ENCODE data around the gene MS4A10.

The MS4A10 gene

DNA sequence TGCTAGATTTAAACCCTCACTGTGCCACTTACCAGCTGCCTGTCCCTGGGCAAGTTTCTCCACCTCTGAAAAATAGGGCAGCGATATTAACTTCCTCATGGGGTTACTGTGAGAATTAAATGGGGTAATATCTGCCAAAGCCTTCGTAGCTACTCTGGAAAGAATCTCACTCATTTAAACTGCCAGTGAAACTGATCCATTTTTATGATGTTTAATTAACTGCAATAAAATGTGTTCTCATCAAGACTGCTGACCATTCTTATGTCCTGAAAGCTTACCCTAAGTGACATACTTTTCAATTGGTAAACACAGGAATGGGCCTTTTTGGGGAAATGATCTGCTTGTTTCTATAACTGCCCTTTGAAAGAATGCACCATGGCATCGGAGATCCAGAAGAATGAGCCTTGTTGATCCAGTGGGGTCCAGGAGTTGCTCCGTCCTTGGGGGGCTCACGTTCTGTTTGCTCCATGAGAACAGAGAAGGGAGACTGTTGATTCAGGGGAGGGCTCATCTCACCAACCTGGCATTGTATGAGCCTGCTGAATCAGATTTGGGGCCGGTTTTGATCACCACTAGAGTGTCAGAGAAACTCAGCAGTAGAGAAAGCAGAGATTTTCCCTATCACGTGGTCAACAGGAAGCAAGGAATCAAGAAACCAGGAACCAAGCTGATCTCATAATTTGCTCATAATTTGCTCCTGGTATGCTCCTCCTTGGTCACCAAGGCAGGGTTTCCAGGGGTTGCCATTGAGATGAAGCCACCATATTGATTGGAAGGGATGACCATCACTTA is 49.8 kb downstream of the MS4A10 start:
- no peak for DNase-seq

GRCh38 chr11:60835534-60835846 is 50.4 kb downstream of the MS4A10 start:
- DNase-seq: no peak

GRCh38 chr11:60836866-60837515 is 51.9 kb downstream of the MS4A10 start:
- no peak for DNase-seq

GRCh38 chr11:60838132-60838531 is 53.0 kb downstream of the MS4A10 start:
- no peak for DNase-seq

GRCh38 chr11:60840470-60841430 is 55.6 kb downstream of the MS4A10 start:
- DNase-seq: no peak

DNA sequence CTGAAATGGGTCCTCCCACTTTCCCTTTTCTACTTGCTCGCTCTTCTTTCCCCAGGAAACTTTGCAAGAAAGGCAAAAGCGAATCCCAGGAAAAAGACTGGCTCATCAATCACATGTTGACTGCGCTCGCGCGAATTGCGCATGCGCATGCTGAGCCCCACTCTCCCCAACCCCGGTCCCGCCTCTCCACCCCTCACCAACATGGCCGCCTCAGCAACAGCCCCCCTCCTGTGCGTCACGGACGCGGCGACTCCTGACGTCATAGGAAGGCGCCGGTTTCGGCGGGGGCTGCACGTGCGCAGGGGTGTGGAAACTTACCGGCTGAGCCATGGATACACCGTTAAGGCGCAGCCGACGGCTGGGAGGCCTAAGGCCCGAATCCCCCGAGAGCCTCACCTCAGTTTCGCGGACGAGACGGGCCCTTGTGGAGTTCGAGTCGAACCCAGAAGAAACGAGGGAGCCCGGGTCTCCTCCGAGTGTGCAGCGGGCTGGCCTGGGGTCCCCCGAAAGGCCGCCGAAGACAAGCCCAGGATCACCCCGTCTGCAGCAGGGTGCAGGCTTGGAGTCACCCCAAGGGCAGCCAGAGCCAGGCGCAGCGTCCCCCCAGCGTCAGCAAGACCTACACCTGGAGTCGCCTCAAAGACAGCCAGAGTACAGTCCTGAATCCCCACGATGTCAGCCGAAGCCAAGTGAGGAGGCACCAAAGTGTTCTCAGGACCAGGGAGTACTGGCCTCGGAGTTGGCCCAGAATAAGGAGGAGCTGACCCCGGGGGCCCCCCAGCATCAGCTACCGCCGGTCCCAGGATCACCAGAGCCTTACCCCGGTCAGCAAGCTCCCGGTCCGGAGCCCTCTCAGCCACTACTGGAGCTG is 56.9 kb downstream of the MS4A10 start, which contains the start of gene CCDC86:
CCDC86 (plus strand) TSS at position 317 of the 871 bp plus-strand sequence; CDS start at position 329, 12 bp downstream.
- peak; percentile 92 for DNase-seq

DNA sequence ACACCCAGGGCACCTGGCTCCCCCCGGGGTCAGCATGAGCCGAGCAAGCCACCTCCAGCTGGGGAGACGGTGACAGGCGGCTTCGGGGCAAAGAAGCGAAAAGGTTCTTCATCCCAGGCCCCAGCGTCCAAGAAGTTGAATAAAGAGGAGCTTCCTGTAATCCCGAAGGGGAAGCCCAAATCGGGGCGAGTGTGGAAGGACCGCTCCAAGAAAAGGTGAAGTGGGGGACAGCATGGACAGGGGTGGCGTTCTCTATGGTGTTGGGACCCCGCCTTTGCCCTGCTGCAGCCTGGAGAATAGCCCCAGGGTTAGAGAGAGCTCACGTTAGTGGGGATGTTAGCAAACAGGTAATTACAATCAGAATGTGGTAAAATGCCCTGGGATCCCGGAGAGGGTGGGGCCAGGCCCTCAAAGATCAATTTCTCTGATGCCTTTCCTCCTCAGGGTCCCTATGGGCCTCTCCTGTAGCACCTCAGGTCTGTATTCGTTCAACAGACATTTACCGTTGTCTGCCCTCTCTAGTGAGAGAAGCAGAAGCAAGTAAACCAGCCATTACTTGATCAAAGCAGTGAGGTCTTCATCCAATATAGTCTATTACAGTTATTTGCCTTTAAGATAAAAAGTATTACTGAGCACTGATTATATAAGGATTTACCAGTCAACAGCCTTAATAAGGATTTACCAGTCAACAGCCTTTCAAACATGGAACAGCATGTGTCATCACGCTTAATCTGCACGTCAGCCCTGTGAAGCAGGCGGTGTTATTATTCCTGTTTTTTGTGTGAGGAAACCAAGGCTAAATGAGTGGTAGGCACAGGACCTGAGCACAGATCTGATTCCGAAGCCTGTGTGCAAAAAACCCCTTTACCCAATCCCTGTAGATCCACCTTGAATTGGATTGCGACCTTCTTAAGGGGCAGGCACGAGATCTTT is 57.8 kb downstream of the MS4A10 start:
- no peak for DNase-seq

DNA sequence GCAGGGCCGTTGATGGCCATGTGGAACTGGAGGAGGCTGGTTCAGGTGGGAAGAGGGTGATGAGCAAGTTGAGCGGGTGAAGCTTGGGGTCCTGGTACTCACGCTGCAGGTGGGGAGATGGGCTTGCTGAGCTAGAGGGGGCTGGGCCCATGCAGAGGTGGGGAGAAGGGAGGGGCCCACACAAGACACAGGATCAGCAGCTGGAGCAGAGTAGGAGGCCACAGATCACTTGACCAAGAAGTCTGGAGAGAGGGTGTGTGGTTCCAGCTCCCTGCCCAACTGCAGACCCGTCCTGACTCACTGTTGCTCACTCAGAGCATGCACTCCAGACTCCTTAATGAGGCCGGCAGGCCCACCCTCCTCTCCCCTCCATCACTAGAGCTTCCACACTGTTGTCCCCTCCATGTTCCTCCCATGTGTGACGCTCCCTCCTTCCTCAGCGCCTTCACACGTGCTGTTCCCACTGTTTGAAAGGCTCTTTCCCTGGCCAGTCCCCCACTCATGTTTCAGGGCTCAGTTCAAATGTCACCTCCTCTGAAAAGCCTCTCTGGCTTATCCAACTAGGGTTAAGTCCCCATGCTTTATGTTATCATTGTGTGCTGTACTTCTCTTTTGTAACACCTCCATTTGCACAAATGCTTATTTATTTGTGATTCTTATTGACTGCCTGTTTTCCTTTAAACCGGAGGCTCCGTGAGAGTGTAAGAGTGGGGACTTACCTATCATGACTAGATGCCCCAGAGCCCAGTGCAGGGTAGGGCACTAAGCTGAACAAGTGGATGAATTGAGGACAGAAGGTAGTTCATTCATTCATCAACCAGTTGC is 59.1 kb downstream of the MS4A10 start:
- DNase-seq: no peak

- no peak for DNase-seq
These were observed 59.7 kb downstream of the MS4A10 start for GRCh38 chr11:60844870-60845221.

DNA sequence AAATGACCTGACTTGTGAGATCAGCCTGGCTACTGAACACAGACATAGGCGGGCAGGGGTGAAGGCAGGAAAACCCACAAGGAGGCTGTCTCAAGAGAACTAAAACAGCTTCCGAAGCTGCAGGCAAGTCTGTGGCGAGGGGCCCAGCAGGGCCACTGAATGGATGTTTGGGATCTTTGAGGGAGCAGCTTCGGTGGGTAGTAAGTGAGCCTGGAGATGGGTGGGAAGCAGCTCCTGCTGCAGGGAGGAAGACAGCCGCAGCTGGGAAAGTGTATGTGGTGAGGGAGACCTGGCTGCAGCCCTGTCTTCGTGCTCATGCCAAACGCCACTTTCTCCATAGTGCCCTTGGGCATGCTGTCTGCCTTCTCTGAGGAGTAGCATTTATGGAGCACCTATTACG is 60.2 kb downstream of the MS4A10 start:
- DNase-seq: no peak

DNA sequence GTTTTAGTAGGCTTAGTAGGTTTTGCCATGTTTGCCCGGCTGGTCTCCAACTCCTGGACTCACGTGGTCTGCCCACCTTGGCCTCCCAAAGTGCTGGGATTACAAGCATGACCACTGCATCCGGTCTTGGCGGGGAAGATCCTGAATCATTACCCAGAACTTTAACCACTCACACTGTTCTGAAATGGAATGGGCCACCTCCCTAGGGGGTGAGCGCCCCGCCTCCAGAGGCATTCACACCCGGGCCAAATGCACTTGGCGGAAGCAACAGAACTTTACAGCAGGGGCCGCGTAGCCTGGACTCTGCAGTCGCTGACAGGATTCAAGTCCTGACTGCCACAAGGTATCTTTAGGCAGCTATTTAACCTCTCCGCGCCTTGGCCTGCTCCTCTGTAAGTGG is 62.1 kb downstream of the MS4A10 start:
- no peak for DNase-seq

GRCh38 chr11:60847896-60848295 is 62.8 kb downstream of the MS4A10 start:
- DNase-seq: no peak

- DNase-seq: no peak
These were observed 63.6 kb downstream of the MS4A10 start for GRCh38 chr11:60848714-60849151.

GRCh38 chr11:60849641-60850520 is 64.7 kb downstream of the MS4A10 start:
- no peak for DNase-seq
